Measurements from ENCODE around the gene PAX7.

The PAX7 gene

DNA sequence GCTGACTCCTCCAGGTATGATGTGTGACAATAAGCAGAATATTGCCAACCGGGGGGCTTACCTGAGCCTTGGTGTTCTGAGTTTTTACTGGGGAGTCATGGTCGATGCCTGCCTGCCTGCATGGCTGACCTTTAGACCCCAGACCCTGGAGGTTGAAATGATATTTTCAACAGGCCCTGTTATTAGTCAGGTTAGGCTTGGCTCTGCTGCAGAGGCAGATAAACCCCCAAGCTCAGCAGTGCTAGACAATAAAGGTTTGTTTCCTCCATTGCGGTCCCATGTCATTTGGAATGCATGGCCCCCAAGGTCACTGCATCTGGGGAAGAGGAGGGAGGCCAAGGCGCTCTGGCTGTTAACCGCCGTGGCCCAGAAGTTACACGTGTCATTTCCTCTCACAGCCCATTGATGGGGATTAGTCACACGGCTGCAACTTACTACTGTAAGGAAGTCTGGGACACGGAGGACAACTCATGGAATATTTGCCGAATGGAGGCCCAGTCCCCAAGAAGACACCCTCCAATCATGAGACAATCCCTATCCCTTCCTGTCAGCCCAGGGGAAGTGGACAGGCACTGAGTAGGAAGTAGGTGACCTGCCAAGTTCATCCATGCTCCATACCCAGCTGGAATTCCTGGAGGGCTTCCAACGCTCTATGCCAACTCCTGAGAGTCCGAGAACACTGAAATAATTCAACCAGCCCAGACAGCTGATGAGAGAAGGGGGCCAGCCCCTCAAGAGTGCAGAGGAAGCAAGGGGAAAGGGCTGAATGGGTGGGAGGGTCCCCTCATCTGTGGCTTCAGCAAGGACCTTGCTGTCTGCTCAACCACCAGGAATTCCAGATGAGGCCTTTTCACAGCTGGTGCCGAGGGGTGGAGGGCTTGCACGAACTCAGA, 131.5 kb downstream of the PAX7 start:
- Histone ChIP-seq H3K27me3 (ENCODE audit: insufficient read depth, low read length, poor library complexity) (peaks cover 2% of the 10 kb centered on the region), H2AFZ (ENCODE audit: low read depth, low read length) (no peak overlapping the region), H3K4me1 (ENCODE audit: insufficient read depth, low read length) (no peaks in the 10 kb centered on the region), H3K36me3 (ENCODE audit: insufficient read depth, low read length) (no peaks in the 10 kb centered on the region), H4K20me1 (ENCODE audit: insufficient read depth, low read length) (no peaks in the 10 kb centered on the region; the same call in 1 of the 2 replicates), H3K79me2 (ENCODE audit: insufficient read depth, low read length) (no peaks in the 10 kb centered on the region), H3K4me2 (ENCODE audit: insufficient read depth, low read length) (no peak overlapping the region), H3K4me3 (ENCODE audit: low read depth in 1 of 2, low read length in 2 of 2) (no peak overlapping the region), H3K27ac (ENCODE audit: low read length) (no peak overlapping the region), H3K9me3 (ENCODE audit: insufficient read depth, low read length, severe bottlenecking) (no peaks in the 10 kb centered on the region), H3K9ac (ENCODE audit: low read depth, low read length) (no peak overlapping the region)
- no peak for ATAC-seq (ENCODE audit: insufficient read depth, low read depth)
- no peak for DNase-seq
- TF ChIP-seq, protein P1, sequence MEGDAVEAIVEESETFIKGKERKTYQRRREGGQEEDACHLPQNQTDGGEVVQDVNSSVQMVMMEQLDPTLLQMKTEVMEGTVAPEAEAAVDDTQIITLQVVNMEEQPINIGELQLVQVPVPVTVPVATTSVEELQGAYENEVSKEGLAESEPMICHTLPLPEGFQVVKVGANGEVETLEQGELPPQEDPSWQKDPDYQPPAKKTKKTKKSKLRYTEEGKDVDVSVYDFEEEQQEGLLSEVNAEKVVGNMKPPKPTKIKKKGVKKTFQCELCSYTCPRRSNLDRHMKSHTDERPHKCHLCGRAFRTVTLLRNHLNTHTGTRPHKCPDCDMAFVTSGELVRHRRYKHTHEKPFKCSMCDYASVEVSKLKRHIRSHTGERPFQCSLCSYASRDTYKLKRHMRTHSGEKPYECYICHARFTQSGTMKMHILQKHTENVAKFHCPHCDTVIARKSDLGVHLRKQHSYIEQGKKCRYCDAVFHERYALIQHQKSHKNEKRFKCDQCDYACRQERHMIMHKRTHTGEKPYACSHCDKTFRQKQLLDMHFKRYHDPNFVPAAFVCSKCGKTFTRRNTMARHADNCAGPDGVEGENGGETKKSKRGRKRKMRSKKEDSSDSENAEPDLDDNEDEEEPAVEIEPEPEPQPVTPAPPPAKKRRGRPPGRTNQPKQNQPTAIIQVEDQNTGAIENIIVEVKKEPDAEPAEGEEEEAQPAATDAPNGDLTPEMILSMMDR (IDR thresholded peaks at IDR 0.05; ENCODE audit: borderline replicate concordance, extremely low read depth, low read length, poor library complexity, severe bottlenecking) = no peak
- no peak for TF ChIP-seq EZH2 (IDR thresholded peaks at IDR 0.05; ENCODE audit: borderline replicate concordance, low read depth, low read length, severe bottlenecking)

DNA sequence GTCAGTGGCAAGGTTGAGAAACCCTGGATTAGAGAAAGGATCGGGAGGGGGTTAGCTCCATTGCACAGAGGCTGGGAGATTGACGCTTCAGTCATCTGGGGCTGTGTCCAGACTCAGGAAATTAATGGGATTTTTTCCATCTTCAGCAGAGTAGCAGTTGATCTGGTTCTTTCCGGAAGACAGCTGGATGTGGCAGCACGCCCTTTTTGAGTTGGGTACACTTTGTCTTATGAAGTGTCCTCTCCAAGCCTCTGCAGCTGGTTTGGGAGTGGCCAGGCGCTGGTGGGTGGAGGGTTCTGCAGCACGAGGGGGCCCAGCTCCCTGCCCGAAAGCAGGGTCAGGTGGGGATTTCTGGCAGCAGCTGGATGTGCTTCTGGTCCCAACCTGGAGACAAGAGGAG, 133.7 kb downstream of the PAX7 start:
- H3K36me3 ChIP-seq (ENCODE audit: insufficient read depth, low read length) = no peaks in the 10 kb centered on the region
- TF ChIP-seq, protein P1 (IDR thresholded peaks at IDR 0.05; ENCODE audit: borderline replicate concordance, extremely low read depth, low read length, poor library complexity, severe bottlenecking) = no peak
- TF ChIP-seq EZH2 (IDR thresholded peaks at IDR 0.05; ENCODE audit: borderline replicate concordance, low read depth, low read length, severe bottlenecking) = no peak
- no peaks in the 10 kb centered on the region; the same call in 1 of the 2 replicates for H4K20me1 ChIP-seq (ENCODE audit: insufficient read depth, low read length)
- H3K4me3 ChIP-seq (ENCODE audit: low read depth in 1 of 2, low read length in 2 of 2) = no peak overlapping the region
- no peak overlapping the region for H2AFZ ChIP-seq (ENCODE audit: low read depth, low read length)
- H3K4me2 ChIP-seq (ENCODE audit: insufficient read depth, low read length) = no peak overlapping the region
- no peak overlapping the region for H3K9ac ChIP-seq (ENCODE audit: low read depth, low read length)
- H3K27me3 ChIP-seq (ENCODE audit: insufficient read depth, low read length, poor library complexity) = peaks cover 2% of the 10 kb centered on the region
- H3K9me3 ChIP-seq (ENCODE audit: insufficient read depth, low read length, severe bottlenecking) = no peaks in the 10 kb centered on the region
- H3K27ac ChIP-seq (ENCODE audit: low read length) = no peak overlapping the region
- no peak for ATAC-seq (ENCODE audit: insufficient read depth, low read depth)
- H3K4me1 ChIP-seq (ENCODE audit: insufficient read depth, low read length) = no peaks in the 10 kb centered on the region
- no peak for DNase-seq
- no peaks in the 10 kb centered on the region for H3K79me2 ChIP-seq (ENCODE audit: insufficient read depth, low read length)

DNA sequence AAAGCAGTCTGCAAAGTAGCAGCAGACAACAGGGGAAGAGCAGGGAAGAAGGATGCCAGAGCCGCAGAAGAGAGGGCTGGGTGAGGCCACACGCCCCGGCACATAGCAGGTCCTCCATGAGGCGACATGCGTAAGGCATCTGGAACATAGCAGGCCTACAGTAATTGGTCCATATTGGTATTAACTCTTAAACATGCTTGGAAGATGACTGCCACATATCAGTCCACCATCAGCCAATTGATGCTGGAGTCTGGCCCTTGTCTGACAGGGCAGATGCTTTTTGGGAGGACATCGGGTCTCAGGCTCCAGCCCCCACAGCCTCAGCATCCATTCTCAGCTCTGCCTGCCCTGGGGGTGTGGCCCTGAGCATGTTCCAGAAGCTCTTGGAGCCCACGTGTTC, 135.1 kb downstream of the PAX7 start:
- DNase-seq = no peak
- TF ChIP-seq, protein P1 (IDR thresholded peaks at IDR 0.05; ENCODE audit: borderline replicate concordance, extremely low read depth, low read length, poor library complexity, severe bottlenecking) = no peak
- TF ChIP-seq EZH2 (IDR thresholded peaks at IDR 0.05; ENCODE audit: borderline replicate concordance, low read depth, low read length, severe bottlenecking) = no peak
- no peaks in the 10 kb centered on the region; the same call in 1 of the 2 replicates for H4K20me1 ChIP-seq (ENCODE audit: insufficient read depth, low read length)
- no peaks in the 10 kb centered on the region for H3K9me3 ChIP-seq (ENCODE audit: insufficient read depth, low read length, severe bottlenecking)
- H3K4me2 ChIP-seq (ENCODE audit: insufficient read depth, low read length) = no peak overlapping the region
- ATAC-seq (ENCODE audit: insufficient read depth, low read depth) = no peak
- H3K36me3 ChIP-seq (ENCODE audit: insufficient read depth, low read length) = no peaks in the 10 kb centered on the region
- peaks cover 2% of the 10 kb centered on the region for H3K27me3 ChIP-seq (ENCODE audit: insufficient read depth, low read length, poor library complexity)
- no peak overlapping the region for H3K4me3 ChIP-seq (ENCODE audit: low read depth in 1 of 2, low read length in 2 of 2)
- no peaks in the 10 kb centered on the region for H3K4me1 ChIP-seq (ENCODE audit: insufficient read depth, low read length)
- H3K27ac ChIP-seq (ENCODE audit: low read length) = no peak overlapping the region
- no peaks in the 10 kb centered on the region for H3K79me2 ChIP-seq (ENCODE audit: insufficient read depth, low read length)
- no peak overlapping the region for H2AFZ ChIP-seq (ENCODE audit: low read depth, low read length)
- H3K9ac ChIP-seq (ENCODE audit: low read depth, low read length) = no peak overlapping the region
